ENCODE data around the gene KY.

DNA sequence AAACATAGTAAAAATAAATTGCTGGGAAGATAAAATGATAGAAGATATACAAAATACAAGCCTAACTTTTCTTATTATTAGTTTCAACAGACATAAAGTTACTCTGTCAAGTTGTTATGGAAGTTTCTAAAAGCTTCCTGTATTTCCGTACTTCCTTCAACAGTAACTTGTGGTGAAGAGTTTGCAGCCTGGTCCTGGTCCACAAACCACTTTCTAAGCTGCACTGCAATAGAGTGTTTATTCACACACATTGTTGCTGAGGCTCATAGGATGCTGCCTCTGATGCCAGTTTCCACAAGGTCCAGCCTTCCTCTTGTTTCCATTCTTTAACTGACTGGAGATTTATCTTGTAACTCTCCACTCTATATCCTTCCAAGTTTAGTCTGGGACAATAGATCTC, 39.4 kb upstream of the KY start:
- no peak for TF ChIP-seq POLR2AphosphoS5 (IDR thresholded peaks at IDR 0.05; ENCODE audit: low read length)
- TF ChIP-seq, protein P1, sequence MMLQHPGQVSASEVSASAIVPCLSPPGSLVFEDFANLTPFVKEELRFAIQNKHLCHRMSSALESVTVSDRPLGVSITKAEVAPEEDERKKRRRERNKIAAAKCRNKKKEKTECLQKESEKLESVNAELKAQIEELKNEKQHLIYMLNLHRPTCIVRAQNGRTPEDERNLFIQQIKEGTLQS (IDR thresholded peaks at IDR 0.05; ENCODE audit: borderline replicate concordance, extremely low read depth, low read depth, low read length) = no peak
- TF ChIP-seq, protein P2, sequence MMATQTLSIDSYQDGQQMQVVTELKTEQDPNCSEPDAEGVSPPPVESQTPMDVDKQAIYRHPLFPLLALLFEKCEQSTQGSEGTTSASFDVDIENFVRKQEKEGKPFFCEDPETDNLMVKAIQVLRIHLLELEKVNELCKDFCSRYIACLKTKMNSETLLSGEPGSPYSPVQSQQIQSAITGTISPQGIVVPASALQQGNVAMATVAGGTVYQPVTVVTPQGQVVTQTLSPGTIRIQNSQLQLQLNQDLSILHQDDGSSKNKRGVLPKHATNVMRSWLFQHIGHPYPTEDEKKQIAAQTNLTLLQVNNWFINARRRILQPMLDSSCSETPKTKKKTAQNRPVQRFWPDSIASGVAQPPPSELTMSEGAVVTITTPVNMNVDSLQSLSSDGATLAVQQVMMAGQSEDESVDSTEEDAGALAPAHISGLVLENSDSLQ (IDR thresholded peaks at IDR 0.05) = no peak
- TF ChIP-seq RB1 (IDR thresholded peaks at IDR 0.05; ENCODE audit: borderline replicate concordance) = no peak
- TF ChIP-seq, protein P3, sequence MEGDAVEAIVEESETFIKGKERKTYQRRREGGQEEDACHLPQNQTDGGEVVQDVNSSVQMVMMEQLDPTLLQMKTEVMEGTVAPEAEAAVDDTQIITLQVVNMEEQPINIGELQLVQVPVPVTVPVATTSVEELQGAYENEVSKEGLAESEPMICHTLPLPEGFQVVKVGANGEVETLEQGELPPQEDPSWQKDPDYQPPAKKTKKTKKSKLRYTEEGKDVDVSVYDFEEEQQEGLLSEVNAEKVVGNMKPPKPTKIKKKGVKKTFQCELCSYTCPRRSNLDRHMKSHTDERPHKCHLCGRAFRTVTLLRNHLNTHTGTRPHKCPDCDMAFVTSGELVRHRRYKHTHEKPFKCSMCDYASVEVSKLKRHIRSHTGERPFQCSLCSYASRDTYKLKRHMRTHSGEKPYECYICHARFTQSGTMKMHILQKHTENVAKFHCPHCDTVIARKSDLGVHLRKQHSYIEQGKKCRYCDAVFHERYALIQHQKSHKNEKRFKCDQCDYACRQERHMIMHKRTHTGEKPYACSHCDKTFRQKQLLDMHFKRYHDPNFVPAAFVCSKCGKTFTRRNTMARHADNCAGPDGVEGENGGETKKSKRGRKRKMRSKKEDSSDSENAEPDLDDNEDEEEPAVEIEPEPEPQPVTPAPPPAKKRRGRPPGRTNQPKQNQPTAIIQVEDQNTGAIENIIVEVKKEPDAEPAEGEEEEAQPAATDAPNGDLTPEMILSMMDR (IDR thresholded peaks at IDR 0.05 in 2 of 3, conservative IDR thresholded peaks at IDR 0.05 in 1 of 3; ENCODE audit: control insufficient read depth in 2 of 3, extremely low read depth in 1 of 3, insufficient read depth in 1 of 3, low read depth in 3 of 3, low read length in 3 of 3) = no peak
- TF ChIP-seq CEBPB (IDR thresholded peaks at IDR 0.05; ENCODE audit: borderline replicate concordance in 1 of 2, low read depth in 2 of 2, low read length in 2 of 2) = no peak
- no peak for TF ChIP-seq CHD2 (IDR thresholded peaks at IDR 0.05; ENCODE audit: borderline replicate concordance, low read depth, low read length)
- TF ChIP-seq POLR2A (IDR thresholded peaks at IDR 0.05; ENCODE audit: low read depth, low read length) = no peak
- no peak for TF ChIP-seq EP300 (IDR thresholded peaks at IDR 0.05; ENCODE audit: borderline replicate concordance in 1 of 2, control insufficient read depth in 1 of 2, low read depth in 2 of 2, low read length in 2 of 2)
- TF ChIP-seq SIX5 (IDR thresholded peaks at IDR 0.05; ENCODE audit: low read depth, low read length, severe bottlenecking) = no peak
- TF ChIP-seq SP1 (IDR thresholded peaks at IDR 0.05; ENCODE audit: low read depth, low read length) = no peak
- TF ChIP-seq, protein P4, sequence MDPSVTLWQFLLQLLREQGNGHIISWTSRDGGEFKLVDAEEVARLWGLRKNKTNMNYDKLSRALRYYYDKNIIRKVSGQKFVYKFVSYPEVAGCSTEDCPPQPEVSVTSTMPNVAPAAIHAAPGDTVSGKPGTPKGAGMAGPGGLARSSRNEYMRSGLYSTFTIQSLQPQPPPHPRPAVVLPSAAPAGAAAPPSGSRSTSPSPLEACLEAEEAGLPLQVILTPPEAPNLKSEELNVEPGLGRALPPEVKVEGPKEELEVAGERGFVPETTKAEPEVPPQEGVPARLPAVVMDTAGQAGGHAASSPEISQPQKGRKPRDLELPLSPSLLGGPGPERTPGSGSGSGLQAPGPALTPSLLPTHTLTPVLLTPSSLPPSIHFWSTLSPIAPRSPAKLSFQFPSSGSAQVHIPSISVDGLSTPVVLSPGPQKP (IDR thresholded peaks at IDR 0.05; ENCODE audit: low read depth, low read length) = no peak
- TF ChIP-seq ZNF24 (IDR thresholded peaks at IDR 0.05) = no peak
